Endometrium (tissue), 2 donors: ENCODE measurements around the gene PPP6R1.
"Not testable (repeated sequence)": the region's sequence is repeated elsewhere in the genome, so short reads cannot be mapped to it uniquely, and the experiment has no call there.

Source experiments
- FAIRE-seq: peaks from 2 replicates; lab custom pipeline; 2012; peaks lifted over from hg19 to GRCh38; lab: Jason Lieb, UNC
- donor health status: control.
- donor health status: control.

PPP6R1 gene

DNA sequence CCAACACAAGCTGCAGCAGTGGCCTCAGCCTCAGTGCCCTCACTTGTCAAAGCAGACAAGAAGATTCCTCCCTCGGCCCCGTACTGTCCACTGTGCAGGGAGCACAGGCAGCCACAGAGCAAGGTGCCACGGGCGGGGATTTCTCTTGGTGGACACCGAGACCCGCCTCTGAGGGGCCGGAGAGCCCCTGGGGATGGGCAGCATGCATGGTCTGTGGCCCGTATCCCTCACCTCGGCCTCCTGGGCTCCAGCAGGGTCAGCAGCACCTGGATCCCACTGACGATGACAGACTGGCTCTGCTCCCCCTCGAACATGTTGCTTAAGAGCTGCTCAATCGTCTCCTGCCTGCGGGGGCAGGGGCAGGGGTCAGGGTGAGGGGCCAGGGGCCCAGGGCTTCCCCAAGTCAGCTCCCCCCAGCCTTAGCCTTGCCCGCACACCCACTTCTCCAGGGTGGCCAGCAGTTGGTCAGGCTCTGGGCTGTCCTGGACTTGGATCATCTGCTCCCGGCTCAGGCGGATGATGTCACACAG lies 16.8 kb downstream of the PPP6R1 start:
- FAIRE-seq, result no peak

DNA sequence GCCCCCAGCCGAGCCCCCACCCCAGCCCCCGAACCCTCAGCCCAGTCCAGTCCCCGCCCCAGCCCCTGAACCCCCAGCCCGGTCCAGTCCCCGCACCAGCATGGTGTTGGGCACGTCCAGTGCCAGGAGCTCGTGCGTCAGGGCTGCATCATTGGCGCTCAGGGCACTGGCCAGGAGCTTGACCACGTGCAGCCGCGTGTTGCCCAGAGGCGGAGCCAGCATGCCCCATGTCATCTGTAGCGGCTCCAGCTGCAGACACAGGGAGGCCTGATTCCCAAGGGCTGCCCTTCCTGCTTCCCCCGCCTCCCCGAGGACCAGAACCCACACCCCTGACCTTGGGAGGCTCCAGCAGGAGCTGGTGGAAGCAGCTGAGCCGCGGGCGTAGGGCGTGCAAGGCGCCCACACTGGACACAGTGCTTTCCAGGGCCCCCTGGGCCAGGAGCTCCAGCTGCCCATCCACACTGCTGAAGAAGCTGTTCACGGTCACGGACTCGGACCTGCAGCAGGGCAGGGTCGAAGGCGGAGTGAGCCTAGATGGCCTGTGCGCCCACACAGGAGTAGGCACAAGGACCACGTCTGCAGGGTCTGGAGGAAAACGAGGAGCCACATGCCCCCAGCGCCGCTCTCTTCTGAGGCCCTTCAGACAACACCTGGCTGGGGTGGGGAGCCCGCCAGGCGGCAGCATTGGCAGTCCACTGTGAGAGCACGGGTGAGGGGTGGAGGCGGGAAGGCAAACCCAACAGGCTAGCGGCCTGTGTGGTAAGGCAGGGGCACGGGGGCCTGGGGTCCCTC lies 17.5 kb downstream of the PPP6R1 start:
- FAIRE-seq, result no peak

DNA sequence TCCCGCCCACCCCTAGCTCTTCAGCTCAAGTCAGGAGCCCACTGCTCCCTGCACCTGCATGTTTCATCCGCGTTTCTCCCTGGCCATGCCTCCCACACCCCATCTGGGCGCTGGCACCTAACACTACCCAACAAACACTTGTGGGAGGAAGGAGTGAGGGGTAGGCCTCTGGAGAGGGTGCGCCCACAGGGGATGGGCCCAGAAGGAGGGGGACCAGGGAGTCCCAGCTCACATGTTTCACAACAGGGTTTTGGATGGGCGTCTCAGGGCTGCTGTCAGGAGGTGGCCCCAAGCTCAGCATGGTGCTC lies 18.1 kb downstream of the PPP6R1 start:
- FAIRE-seq, result no peak

DNA sequence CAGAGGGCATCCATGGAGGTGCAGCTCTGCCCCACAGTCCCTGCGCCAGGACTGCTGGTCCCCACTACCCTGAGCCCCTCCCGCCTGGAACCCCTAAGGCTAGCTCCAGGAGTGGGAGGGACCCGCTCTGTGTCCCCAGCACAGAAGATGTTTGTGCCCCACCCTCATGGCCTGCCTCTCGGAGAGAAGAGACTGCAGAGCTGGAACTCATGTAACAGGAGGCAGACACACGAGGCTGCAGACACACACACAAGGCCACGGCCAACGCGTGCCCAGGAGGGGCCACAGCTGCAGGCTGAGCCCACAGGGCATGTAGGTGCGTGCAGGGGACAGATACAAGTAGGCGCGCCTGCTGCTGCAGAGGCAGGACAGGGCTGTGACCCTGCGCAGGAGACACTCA lies 19.8 kb downstream of the PPP6R1 start:
- FAIRE-seq, result no peak

DNA sequence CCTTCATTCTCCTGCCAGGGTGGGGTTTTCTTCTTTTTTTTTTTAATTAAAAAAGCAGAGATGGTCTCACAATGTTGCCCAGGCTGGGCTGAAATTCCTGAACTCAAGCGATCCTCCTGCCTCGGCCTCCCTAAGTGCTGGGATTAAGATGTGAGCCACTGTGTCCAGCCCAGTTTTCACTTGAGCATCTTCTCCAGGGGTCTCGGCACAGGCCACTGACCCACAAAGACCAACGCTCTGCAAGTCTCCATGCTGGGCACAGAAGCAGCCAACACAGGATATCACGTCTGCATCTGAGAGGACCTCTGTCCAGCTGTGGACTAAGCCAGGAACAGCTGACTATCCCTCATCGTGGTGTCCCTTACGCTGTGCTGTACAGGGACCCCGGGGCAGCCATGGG lies 20.8 kb downstream of the PPP6R1 start:
- no peak for FAIRE-seq

DNA sequence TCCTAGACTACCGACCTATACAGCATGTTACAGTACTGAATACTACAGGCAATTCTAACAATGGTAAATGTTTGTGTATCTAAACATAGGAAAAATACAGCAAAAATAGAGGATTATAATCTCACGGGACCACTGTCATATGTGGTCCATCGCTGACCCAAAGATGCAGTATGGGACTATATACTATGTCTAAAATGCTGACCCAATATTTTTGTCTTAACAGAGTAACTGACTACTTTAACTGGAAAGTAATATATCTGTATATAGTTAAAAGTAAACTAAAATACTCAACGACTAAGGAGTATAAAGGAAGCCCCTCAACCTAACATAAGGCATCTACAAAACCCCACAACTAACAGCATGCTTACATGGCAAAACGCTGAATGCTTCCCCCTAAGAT lies 25.8 kb downstream of the PPP6R1 start:
- no peak for FAIRE-seq

DNA sequence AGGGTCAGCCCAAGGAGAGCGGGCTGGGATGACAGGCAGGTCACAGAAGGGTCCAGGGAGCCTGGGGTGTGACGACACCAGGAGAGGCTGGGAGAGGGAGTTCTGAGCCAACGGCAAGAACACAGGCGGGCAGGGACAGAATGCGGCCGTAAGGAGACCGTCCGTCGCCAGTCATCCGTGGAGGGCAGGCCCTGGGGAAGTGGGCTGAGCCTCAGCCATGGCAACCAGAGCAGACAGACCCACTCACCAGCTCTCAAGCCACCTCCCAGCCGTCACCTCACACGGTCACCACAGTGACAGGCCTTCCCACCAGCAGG lies 26.6 kb downstream of the PPP6R1 start:
- no peak for FAIRE-seq

DNA sequence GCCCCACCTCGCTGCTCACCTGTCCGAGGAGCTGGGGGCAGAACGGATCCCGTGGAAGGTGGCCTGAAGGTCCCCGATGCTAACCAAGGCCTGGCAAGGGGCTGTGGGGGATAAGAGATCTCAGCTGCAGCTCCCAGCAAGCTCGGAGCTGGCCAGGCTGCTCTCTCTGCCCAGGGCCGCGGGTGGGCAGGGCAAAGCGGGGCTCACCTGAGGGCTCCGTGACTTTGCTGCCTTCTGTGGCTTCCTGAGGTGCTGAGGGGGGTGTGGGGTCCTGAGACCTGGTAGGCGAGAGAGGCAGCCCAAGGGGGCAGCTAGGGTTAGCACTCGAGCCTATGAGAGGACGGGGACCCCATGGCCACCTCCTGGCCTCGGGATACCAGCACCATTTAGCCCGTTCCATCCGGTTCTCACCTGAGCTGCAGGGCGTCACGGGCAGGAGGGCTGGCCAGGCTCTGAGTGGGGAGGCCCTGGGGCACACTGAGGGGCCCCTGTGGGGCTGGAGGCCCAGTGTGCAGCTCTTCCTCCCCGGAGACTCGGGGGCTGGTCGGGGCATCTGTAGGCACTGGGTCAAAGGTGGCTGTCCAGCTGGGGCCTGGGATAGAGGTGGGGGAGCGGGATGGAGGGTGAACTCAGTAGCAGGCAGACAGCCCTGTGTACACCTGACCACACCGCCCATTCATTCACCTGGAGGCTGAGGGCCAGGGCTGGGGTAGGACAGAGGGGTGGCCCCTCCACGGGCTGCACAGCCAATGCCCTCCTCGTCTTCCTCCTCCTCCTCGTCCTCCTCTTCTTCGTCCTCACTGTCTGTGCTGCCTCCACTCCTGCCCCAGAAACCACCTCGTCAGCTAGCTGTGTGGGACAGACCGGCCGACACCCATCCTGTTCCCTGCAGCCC lies 27.2 kb downstream of the PPP6R1 start:
- no peak for FAIRE-seq

DNA sequence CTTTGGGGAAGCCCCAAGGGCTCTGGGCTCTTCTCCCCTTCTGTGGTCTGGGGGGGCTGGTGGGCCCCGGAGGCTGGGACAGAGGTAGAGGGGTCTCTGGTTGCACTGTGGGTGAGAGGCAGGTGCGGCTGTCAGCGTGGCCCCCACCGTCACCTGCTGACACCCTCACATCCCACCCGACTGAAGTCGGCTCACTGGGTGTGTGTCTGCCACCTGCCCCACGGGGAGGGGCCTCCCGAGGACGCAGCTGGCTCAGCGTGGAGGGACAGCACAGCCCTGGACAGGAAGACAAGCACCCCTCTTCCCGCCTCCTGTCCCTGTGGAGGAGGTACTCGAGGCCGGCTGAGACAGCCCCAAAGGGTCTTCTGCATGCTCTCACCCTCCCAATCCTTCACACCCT lies 28.0 kb downstream of the PPP6R1 start:
- FAIRE-seq, result no peak

DNA sequence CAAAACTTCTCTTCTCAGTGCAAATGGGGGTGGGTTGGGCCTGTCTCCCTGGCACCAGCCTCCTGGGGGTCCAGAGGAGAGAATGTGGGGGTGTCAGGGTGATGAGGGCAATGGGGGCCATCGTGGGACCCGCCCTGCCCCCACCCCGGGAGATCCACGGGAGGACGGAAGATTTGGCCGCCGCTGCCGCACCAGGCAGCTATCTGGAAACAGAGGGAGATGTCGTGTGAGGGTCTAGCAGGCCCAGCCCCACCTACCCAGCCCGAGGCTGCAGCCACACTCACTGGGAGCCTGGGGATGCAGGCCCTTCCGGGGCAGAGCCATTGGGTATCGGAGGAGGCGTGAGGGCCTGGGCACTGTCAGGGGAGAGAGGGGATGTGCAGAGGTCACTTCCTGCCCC lies 28.5 kb downstream of the PPP6R1 start:
- no peak for FAIRE-seq

DNA sequence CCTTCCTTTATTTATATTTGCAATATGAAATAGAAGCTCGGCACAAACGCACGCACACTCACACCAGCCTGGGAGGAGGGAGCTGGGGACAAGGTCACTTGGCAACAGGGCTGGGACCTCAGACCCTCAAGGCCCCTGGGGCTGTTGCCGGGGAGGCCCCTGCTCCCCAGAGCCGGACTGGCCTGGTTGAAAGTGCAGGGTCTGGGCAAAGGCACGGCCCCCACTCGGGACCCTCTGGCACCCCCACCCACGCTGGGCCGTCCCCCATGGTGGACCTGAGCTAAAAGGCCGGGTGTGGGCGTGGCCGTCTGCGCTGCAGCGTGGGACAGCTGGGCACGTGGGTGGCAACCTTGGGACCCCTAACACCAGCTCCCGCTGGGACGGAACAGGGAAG lies 29.0 kb downstream of the PPP6R1 start:
- no peak for FAIRE-seq

DNA sequence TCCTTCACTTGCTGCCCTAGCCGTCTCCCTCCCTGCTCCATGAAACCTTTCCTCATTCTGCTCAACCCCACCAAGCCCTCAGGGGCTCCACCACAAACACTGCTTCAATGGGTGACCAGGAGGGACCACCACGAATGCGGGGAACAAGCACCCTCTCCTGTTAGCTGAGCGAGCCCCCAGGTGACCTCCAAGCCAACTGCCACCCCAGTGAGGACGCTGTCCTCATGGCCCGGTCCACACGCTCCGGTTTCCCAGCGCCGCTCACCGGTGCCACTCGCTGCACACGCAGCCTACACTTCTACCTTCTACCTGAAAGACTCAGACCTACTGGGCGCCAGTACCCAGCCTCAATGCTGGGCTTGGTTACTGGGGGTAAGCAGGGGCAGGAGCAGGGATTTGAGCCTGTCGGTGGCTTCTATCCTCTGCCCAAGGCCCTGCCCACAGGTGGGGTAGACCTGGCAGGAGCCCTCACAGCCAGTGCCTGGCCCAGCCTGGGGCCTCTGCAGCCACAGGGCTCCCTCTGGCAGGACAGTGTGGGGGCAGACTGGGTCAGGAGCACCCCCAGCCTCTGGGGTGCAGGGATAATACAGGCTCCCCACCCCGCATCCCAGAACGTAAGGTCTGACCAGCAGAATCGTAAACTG lies 29.6 kb downstream of the PPP6R1 start:
- no peak for FAIRE-seq

DNA sequence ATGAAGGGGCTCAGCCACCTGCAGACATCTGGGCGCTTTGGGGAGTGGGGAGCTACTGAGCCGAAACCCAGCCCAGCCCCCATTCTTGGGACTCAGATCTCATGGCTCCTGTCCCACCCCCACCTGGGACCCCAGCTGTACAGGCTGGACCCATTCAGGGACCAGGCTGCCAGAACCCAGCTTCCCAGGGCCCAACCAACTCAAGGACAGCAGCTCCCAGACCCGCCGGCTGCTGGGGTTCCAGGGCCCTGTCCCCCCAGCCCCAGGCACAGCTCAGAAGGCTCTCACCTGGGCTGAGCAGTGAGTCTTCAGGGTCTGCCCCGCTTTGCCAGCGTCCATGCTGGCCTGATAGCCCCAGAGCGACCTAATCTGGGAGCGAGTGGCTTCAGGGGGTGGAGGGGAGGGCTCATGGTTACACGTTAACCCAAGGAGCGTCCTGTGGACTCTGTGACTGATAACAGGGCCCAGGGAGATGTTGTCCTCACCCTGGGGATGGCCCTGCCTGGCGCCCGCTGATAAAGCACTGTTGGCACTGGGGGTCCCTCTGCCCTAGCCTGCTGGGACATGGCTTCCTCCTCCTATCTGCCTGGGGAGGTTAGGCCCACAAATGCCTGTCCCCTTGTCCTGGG lies 30.3 kb downstream of the PPP6R1 start, which contains the start of gene TMEM86B:
Gene TMEM86B (minus strand): TSS at position 361 of the 629 bp plus-strand sequence. CDS start 22 bp downstream, at position 339.
- FAIRE-seq, result no peak

DNA sequence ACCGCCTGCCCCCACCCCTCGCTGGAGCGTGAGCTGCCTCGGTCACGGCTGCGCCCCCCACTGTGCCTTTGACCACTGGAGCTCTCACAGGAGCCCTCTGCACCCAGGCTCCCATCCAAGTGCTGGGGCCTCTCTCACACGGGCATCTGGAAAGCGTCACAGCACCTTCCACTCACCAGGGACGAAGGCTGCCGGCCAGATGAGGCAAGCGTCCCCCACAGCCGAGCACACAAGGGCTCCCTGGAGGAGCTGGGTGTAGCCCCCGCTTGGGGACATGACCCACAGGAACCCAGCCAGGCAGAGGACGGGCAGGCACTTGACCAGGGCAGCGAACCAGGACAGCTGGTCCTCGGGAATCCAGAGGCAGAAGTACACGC lies 30.8 kb downstream of the PPP6R1 start:
- FAIRE-seq, result no peak

DNA sequence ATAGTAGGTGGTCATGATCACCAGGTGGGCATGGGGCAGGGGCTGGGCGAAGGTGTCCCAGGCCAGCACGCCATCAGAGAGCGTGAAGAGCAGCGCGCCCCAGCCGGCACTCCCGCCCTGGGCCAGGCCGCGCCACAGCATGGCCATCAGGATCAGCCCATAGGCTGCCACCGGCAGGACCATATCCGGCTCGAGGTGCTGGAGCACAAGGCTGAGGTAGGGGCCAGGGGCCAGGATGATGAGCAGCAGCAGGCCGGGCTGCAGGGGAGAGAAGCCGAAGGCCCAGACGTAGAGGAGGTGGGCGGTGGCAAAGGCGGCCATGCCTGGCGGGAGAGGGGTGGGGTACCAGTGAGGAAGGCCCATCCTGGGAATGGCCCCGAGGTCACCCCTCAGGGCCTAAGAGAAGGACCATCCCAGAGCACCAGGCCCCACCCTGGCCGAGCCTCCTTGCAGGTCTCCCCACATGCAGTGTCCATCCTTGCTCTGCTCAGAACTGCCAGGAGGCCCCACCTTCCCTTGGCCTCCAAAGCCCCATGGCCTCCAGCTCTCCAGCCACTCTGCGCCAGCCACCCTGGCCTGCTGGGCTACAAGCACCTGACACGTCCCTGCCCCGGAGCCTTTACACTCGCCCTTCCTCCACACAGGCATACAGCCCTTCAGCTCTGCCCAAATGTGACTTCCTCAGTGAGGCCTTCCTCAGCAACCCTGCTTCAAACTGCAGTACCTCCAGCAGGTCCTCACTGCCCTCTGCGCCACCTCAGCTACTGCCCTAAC lies 31.4 kb downstream of the PPP6R1 start:
- FAIRE-seq, result no peak

DNA sequence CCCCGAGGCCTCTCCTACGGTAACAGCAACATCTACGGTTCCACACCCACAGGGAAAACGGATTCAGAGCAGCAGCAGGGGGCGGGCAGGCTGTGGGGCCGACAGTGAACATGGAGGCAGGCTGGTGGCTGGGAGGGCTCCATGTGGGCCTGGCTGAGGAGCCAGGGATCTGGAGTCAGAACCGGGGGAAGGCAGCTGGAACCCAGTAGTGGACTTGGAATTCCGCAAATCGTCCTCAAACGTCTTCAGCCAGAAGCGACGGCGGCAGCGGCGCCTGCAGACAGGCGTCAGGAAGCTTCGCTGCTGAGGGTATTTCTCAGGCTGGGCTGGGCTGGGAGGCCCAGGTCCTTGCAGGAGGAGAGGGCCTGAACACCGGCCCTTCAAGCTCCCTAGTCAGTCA lies 32.0 kb downstream of the PPP6R1 start:
- FAIRE-seq, result no peak

DNA sequence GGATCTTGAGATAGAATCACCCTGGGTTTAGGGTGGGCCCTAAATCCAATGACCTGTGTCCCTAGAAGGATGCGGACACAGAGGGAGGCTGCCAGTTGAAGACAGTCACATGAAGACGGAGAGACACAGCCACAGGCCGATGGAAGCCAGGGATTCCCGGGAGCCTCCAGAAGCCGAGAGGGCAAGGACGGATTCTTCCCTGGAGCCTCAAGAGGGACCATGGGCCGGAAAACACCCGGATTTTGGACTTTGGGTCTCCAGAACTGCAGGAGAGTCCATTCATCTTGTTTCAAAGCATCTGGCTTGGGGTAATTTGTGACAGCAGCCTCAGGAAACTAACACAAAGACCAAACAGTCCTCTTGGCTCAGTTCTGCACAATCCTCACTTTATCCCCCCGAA lies 32.5 kb downstream of the PPP6R1 start:
- no peak for FAIRE-seq

DNA sequence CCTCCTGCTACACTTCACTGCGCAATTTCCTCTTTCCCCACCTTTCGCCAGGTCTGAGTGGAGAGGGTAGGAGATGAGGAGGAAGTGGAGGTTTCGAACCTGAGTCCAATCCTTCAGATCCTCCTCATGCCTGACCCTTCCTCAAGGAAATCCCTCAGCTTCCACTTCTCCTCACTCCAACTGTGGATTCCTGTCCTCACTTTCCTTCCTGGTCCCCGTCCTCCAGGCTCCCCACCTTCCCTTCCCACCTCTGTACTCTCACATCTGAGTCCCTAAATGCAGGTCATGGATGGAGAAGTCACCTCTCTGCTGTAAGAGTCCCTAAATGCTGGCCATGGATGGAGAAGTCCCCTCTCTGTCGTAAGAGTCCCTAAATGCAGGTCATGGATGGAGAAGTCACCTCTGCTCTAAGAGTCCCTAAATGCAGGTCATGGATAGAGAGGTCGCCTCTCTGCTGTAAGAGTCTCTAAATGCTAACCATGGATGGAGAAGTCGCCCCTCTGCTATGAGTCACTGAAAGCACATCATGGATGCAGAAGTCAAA lies 33.3 kb downstream of the PPP6R1 start:
- no peak for FAIRE-seq

DNA sequence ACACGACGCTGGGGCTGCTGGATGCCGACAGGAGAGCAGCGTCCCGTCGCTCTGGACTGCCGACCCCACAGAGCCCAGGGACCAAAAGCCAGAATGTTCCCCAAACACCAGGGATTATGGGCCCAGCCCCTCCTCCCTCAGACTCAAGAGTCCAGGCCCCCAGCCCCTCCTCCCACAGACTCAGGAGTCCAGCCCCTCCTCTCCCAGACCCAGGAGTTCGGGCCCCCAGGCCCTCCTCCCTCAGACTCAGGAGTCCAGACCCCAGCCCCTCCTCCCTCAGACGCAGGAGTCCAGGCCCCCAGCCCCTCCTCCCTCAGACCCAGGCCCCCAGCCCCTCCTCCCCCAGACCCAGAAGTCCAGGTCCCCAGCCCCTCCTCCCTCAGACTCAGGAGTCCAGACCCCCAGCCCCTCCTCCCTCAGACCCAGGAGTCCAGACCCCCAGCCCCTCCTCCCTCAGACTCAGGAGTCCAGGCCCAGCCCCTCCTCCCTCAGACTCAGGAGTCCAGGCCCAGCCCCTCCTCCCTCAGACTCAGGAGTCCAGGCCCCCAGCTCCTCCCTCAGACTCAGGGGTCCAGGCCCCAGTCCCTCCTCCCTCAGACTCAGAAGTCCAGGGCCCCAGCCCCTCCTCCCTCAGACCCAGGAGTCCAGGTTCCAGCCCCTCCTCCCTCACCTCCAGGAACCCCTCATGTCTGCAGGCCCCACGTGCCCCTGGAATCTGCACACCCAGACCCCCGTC lies 34.0 kb downstream of the PPP6R1 start:
- not testable (repeated sequence) for FAIRE-seq

DNA sequence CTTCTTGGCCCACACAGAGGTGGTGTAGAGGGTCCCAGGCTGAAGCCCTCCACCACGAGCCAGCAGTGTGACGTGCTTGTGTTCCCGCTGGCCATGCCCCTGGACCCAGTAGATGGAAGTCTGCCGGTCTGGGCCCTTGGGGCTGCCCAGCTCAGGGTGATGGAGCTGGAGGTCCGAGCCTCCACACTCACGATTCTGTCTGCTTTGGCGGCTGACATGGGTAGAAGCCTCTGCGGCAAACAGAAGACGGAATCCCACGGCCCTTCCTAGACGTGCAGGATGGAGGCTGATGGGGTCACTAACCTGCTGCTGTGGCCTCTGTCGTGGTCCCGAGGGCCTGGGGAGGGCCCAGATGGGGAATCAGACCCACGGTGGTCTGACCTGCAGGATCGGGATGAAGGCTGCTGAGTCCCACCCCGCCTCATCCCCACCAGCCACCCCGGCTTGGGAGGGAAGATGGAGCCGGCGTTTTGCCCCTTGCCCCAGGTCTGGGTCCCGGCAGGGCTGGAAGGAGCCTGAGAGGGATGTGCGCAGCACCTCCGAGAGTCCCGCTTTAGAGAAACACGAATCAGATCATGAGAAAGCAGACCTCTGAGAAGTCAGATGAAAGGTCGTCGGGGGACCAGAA lies 34.7 kb downstream of the PPP6R1 start:
- FAIRE-seq, result no peak
